Activated CD4-positive, alpha-beta T cell treated with anti-CD3 and anti-CD28 coated beads, Interleukin-2, amount 50 U/mL, for 1 hour (primary cell): ENCODE results near the gene CYP19A1.

ENCODE experiments used
- DNase-seq: peaks from one replicate; pipeline ENCODE4 v3.0.0-alpha.2; 2020

Gene CYP19A1

GRCh38 chr15:51356983-51357382, 18.6 kb upstream of the CYP19A1 start:
- DNase-seq: no peak

GRCh38 chr15:51356147-51356546, 17.8 kb upstream of the CYP19A1 start:
- DNase-seq: no peak

GRCh38 chr15:51355096-51355495, 16.7 kb upstream of the CYP19A1 start:
- DNase-seq: no peak

- DNase-seq: no peak
Observed at GRCh38 chr15:51353976-51354375, 15.6 kb upstream of the CYP19A1 start.

GRCh38 chr15:51350723-51351122, 12.3 kb upstream of the CYP19A1 start:
- no peak for DNase-seq

GRCh38 chr15:51349156-51349844, 10.9 kb upstream of the CYP19A1 start:
- no peak for DNase-seq

- no peak for DNase-seq
Observed at GRCh38 chr15:51348688-51349087, 10.3 kb upstream of the CYP19A1 start.

- DNase-seq: no peak
Observed at GRCh38 chr15:51346136-51346535, 7.7 kb upstream of the CYP19A1 start.

GRCh38 chr15:51343466-51343865, 5.1 kb upstream of the CYP19A1 start:
- no peak for DNase-seq

- no peak for DNase-seq
Observed at GRCh38 chr15:51342227-51342999, 4.0 kb upstream of the CYP19A1 start.

- DNase-seq: no peak
Observed at GRCh38 chr15:51341366-51342226, 3.2 kb upstream of the CYP19A1 start, which contains the start of gene GLDN. Gene GLDN, plus strand, starts transcription at chr15:51341655. Its CDS starts 30 bp downstream, at chr15:51341685.

GRCh38 chr15:51335538-51336410, 2.6 kb downstream of the CYP19A1 start:
- no peak for DNase-seq

GRCh38 chr15:51335087-51335486, 3.3 kb downstream of the CYP19A1 start:
- DNase-seq: no peak

GRCh38 chr15:51334011-51334451, 4.4 kb downstream of the CYP19A1 start:
- no peak for DNase-seq

GRCh38 chr15:51333571-51333970, 4.8 kb downstream of the CYP19A1 start:
- DNase-seq: no peak

- DNase-seq: no peak
Observed at GRCh38 chr15:51332206-51333147, 5.9 kb downstream of the CYP19A1 start.

- no peak for DNase-seq
Observed at GRCh38 chr15:51331141-51331540, 7.3 kb downstream of the CYP19A1 start.

- no peak for DNase-seq
Observed at GRCh38 chr15:51328926-51329325, 9.5 kb downstream of the CYP19A1 start.

- DNase-seq: no peak
Observed at GRCh38 chr15:51327081-51327480, 11.3 kb downstream of the CYP19A1 start.

GRCh38 chr15:51325167-51325566, 13.2 kb downstream of the CYP19A1 start:
- DNase-seq: no peak

- no peak for DNase-seq
Observed at GRCh38 chr15:51323749-51324148, 14.6 kb downstream of the CYP19A1 start.
